Gastroesophageal sphincter (tissue), 3 donors: ENCODE measurements around the gene DCBLD1.

Experiments
- CTCF ChIP-seq, 4 experiments: fragments of 200-600 bp in 2 of 4; fragments of 450-650 bp in 2 of 4; sonication (generic) in 1 of 4; IDR thresholded peaks; one replicate each; pipeline ENCODE4 v1.5.1; 2017 to 2019; ENCODE audit warnings: antibody characterized with exemption in 4 of 4, mild to moderate bottlenecking in 2 of 4, moderate library complexity in 2 of 4
- EP300 ChIP-seq: sonication (generic); formaldehyde crosslinking; IDR thresholded peaks from one replicate; pipeline ENCODE4 v1.6.1; 2017; ENCODE audit warnings: antibody characterized with exemption, mild to moderate bottlenecking
- POLR2AphosphoS5 ChIP-seq: sonication (generic); formaldehyde crosslinking; IDR thresholded peaks from one replicate; pipeline ENCODE4 v1.6.1; 2017; ENCODE audit warnings: antibody characterized with exemption

DNA sequence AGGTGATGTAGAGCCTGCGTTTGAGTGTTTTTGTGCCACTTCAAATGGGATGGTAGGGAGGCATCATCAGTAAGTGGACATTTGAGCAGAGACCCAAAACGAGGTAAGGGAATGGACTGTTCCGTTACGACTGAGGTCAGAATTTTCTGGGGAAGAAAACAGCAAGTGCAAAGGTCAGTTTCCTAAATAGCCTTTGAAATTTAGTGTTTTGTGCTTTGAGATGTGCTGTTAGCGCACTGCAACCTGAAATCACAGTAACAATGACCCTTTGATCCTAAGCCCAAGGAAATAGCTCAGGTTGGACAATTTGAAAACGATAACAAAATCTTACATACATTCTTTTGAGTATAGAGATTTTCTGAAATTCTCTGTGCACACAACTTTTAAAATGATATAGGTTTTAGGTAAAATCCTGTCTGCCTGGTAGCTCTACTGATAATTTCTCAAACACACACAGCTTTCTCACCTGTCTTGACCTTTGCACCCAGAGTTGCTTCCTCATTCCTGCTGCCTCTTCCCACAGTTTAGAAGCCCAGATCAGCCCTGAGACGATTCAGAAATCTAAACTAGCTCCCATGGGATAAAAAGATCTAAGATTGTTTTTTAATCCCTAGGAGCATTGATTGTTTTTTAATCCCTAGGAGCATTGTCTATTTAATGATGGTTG, 22.1 kb downstream of the DCBLD1 start:
- TF ChIP-seq EP300 (no peak), CTCF (IDR thresholded peaks at IDR 0.05) (no peak), POLR2AphosphoS5 (no peak)
